ENCODE data around the gene HOXD11.

The HOXD11 gene

DNA sequence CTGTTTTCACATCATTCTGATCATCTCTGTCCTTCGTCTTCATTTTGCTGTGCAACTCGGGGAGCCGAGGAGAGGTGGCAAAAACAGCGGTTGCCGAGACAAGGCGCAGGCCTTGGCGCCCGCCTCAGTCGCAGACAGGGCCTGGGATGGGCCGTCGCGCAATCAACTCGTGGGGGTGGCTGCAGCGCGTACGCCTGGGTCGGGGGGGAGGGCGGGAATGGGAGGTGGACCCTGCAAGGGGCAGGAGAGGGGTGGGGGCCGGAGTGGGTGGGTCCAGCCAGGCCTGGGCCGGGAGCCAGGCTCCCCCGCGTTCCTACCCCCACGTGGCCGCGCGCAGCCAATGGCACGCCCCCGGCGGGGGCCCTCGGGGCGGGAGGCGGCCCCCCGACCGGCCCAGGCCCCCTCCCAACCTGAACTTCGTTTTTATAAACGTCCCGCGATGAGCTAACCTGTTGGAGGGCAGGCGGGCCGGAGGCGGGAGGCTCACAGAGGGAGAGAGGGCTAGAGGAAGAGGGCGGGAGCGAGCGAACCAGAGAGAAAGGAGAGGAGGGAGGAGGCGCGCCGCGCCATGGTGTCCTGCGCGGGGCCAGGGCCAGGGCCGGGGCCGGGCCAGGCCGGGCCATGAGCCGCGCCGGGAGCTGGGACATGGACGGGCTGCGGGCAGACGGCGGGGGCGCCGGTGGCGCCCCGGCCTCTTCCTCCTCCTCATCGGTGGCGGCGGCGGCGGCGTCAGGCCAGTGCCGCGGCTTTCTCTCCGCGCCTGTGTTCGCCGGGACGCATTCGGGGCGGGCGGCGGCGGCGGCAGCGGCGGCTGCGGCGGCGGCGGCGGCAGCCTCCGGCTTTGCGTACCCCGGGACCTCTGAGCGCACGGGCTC is 14.6 kb upstream of the HOXD11 start, which contains the start of gene HOXD13:
TSS of gene HOXD13 (plus strand) at position 452 of the 875 bp plus-strand sequence. CDS start at position 622, 170 bp downstream.
- FAIRE-seq (no peak), DNase-seq (ENCODE audit: extremely low spot score, insufficient read length, low read depth) (no peak)

DNA sequence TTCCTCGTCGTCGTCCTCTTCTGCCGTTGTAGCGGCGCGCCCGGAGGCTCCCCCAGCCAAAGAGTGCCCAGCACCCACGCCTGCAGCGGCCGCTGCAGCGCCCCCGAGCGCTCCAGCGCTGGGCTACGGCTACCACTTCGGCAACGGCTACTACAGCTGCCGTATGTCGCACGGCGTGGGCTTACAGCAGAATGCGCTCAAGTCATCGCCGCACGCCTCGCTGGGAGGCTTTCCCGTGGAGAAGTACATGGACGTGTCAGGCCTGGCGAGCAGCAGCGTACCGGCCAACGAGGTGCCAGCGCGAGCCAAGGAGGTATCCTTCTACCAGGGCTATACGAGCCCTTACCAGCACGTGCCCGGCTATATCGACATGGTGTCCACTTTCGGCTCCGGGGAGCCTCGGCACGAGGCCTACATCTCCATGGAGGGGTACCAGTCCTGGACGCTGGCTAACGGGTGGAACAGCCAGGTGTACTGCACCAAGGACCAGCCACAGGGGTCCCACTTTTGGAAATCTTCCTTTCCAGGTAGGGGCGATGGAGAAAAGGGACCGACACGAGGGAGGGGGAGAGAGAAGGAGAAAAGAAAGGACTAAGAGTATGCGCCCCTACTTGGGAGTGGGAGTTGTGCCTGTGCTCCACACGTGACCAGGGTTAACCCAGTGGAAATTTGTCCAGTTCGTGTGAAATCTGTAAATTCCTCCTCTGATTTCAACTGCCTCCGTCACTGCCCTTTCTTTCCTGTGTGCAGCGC is 13.8 kb upstream of the HOXD11 start:
- DNase-seq (ENCODE audit: extremely low spot score, insufficient read length, low read depth) = no peak
- no peak for FAIRE-seq

DNA sequence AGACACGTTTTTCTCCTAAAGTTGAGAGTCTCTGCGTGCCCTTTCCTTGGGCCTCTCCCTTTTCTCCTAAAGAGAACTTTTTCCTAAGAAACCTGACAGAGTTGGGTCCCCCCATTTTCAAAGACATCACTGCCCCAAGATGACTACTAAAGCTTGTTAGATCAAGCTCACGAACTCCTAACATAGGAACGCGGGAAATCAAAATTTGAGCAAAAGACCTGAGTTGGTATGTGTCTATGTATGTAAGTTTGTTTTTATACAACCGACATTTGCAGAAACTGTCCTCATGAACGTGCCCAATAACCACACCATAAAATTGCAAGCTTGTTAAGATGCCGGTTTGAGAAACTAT is 13.2 kb upstream of the HOXD11 start:
- FAIRE-seq (no peak), DNase-seq (ENCODE audit: extremely low spot score, insufficient read length, low read depth) (no peak)

DNA sequence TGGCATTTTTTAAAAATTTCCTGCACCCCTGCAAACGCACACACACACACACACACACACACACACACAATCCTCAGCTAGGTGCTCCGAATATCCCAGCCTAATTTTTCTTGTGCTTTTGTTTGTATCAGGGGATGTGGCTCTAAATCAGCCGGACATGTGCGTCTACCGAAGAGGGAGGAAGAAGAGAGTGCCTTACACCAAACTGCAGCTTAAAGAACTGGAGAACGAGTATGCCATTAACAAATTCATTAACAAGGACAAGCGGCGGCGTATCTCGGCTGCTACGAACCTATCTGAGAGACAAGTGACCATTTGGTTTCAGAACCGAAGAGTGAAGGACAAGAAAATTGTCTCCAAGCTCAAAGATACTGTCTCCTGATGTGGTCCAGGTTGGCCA is 12.7 kb upstream of the HOXD11 start:
- no peak for DNase-seq (ENCODE audit: extremely low spot score, insufficient read length, low read depth)
- FAIRE-seq = no peak

GRCh38 chr2:176095421-176095820 is 11.7 kb upstream of the HOXD11 start:
- FAIRE-seq = no peak
- no peak for DNase-seq (ENCODE audit: extremely low spot score, insufficient read length, low read depth)

DNA sequence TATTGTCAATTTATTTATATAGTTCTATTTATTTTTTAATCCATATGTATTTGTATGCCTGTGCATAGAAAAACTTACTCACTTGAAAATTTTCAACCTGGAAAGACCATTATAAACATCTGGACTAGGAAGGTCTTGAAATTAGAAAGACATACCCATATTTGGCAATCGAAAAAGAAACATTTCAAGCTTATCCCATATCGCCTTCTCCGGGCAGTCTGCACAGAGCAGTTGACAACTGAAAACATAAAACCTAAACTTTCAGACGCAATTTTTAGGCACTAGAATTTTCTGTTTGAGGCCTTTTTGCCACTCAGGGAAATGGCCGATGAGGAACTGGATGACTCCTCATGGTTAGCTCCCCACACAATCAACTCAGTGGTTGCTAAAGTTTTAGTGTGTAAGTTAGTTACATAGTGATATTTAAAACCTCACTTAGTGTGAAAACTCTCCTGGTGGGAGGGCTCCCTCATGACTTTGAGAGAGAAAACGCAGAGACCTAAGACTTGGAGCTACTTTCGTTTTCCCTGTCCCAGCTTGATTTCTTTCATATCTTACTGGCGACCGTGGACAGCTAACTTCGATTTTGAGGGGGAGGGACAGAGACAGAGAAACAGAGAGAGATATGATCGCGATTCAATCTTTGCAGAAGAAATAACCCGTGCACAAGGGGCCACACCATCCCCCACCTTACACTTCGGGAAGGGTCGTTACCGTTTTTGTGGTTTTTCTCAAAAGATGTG is 10.7 kb upstream of the HOXD11 start:
- DNase-seq (ENCODE audit: extremely low spot score, insufficient read length, low read depth) (no peak), FAIRE-seq (no peak)

DNA sequence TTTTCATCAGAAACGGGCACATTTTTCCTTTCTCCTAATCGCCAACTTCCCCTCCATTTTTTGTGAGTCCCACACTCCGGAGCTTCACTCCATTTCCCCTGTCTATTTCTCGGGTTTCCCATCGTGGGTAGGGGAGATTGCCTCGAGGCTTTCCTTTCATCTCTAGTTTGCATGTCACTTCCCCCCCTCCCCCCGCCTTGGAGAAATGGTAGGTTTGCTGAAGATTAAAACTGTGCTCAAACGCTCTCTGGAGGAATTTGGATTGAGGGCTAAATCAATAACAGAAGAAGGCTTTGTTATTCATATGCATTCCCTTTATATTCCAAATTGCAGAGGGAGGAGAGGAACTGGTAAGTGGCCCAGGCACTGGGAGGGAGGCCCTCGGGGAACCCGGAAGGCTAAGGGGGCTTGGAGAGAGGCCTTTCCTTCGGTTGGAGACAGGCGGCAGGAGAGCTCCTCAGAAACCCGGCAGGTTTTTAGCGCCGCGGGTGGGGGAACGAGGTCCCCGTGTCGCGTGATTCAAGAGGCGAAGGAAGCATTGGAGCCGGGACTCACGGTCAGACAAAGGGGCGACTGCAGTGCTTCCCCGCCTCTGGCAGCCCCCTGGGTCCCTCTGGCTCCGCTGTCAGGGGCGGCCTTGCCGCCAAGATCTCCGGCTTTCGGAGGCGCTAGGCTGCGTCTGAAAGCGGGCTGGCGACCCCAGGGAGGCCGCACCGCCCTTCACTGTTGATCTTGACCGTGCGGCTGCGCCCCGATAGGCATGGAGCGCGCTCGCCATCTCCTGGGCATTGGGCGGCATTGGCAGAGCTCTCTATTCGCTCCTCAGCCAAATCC is 9.9 kb upstream of the HOXD11 start:
- peak; percentile 65 for FAIRE-seq
- DNase-seq (ENCODE audit: extremely low spot score, insufficient read length, low read depth) = peak; percentile 30

DNA sequence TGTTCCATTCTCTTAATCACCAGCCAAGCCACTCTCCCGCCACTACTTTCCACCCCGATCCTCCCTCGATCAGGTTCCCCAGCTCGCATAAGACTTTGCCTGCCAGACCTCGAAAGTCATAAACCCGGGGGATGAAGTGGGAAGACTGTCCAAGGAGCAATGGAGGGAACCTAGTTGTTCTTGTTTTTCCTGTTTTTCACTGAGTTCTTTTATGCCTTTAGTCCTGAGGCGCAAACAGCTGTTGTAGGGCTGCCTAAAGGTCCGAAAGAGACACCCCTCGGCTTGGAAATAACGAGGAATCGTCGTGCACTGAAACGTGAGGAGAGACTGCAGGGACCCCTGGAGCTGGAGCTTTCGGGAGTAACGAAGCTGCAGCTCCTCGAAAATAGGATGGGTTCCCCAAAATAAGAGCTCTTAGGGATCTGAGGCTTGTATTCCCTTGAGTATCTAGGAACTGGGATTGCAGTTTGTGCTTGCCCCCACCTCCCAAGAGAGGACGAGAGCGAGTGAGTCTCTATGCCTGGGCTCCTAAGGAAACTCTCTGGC is 9.2 kb upstream of the HOXD11 start:
- FAIRE-seq (no peak), DNase-seq (ENCODE audit: extremely low spot score, insufficient read length, low read depth) (no peak)

- DNase-seq (ENCODE audit: extremely low spot score, insufficient read length, low read depth) (no peak), FAIRE-seq (no peak)
These were observed 8.5 kb upstream of the HOXD11 start for GRCh38 chr2:176098366-176099158.

DNA sequence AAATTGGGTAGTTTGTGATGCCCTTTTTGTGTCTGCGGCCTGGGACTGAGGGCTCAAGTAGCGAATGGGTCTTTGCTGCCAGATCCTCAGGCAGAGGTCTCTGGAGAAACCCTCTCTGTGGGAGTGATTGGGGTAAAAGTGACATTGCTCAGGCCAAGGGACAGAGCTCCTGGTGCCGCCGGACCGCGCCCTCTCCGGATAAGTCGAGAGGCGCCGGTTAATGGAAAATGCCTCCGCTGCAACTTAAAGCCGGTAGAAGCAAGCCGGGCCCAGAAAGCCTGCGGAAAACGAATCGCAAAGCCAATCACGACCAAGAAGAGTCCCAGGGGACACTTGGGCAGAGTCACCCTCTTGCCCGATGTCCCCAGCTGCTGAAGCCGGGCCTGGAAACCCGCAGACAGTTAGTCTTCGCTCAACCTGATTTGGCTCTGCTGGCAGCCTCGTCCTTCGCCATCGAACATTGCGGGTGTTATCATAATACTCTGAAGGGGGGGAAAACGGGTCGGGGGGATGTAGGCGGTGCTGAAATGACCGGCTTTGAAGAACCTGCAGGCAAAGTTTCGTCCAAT is 7.8 kb upstream of the HOXD11 start:
- FAIRE-seq (no peak), DNase-seq (ENCODE audit: extremely low spot score, insufficient read length, low read depth) (no peak)

- FAIRE-seq = no peak
- DNase-seq (ENCODE audit: extremely low spot score, insufficient read length, low read depth) = no peak
These were observed 7.1 kb upstream of the HOXD11 start, which contains the start of gene HOXD12 for GRCh38 chr2:176099728-176100546. TSS of gene HOXD12 (plus strand) at chr2:176099795. CDS start at chr2:176099802, 7 bp downstream.

DNA sequence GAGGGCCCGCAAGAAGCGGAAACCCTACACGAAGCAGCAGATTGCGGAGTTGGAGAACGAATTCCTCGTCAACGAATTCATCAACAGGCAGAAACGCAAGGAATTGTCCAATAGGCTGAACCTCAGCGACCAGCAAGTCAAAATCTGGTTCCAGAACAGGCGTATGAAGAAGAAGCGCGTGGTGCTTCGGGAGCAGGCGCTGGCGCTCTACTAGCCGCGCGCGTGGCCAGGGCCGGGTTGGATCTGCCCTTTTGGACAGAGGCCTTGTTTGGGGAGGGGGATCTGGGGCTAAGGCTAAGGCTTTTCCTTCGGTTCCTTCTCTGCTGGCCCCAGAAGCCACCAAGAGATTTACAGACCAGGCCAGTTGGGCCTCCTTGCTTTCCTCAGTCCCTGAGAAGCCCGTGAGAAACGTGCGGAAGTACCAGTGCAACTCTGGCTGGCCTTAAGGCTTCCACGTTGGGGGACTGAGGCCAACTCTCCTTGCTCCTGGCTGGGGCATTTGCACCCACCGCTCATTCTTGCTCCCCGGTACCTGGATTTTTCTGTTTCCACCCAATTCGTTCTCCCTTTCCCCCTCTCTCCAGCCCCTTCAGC is 6.4 kb upstream of the HOXD11 start:
- no peak for FAIRE-seq

DNA sequence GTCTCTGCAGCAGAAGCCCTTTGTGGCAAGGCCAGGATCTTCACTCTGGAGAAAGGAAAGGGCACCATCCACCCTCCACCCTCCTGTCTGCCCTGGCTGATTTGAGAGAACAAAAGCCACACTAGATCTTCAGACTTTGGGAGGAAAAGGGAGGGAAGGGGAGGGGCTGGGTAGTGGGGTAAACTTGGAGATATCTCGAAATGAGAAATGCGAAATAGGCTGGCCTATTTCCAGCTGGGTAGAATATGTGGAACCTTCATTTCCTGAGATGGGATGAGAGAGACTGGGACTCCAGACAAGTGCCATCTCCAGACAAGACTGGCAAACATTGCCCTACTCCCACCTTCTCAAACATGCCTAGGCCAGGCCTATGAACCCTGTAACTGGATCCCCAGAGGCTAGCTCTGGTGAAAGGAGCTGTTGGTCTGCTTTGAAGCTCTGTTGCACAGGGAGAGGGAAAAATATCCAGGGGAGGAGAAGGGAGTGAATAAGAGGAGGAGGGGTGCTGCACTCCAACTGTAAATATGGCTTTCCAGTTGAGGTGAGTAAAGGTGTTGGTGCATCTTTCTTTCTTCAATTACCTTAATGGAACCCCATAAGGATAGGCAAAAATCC is 5.8 kb upstream of the HOXD11 start:
- FAIRE-seq (no peak), DNase-seq (ENCODE audit: extremely low spot score, insufficient read length, low read depth) (no peak)

More for the DNA sequence above, 6.4 kb upstream of the HOXD11 start:
- DNase-seq (ENCODE audit: extremely low spot score, insufficient read length, low read depth) = no peak

DNA sequence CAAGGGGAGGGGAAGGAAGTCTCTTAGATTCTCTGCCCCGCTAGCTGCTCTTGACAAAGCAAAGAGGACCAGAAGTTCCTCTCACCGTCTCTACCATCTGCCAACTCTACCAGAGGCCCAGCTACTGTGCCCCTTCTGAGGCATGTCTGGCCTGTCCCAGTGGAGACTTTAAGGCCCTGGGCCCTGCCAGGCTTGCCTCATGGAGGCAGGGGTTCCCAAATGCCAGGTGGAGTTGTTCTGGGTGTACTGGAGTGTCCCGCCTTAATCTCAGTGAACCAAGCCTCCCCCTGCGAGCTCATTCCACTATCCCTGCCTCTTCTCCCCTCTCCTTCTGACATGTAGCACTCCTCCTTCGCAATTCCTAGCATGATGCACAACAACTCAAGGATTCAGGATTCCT is 5.2 kb upstream of the HOXD11 start:
- no peak for DNase-seq (ENCODE audit: extremely low spot score, insufficient read length, low read depth)
- FAIRE-seq = no peak

GRCh38 chr2:176102309-176102866 is 4.7 kb upstream of the HOXD11 start:
- FAIRE-seq (no peak), DNase-seq (ENCODE audit: extremely low spot score, insufficient read length, low read depth) (no peak)

- FAIRE-seq (no peak), DNase-seq (ENCODE audit: extremely low spot score, insufficient read length, low read depth) (no peak)
These were observed 3.9 kb upstream of the HOXD11 start for GRCh38 chr2:176103194-176103593.

All from GM18507 (cell line).